OCI-LY1 (cell line): Measurements from ENCODE around the gene RELCH.

Source experiments
- CTCF ChIP-seq: fragments of 200-600 bp; sonication (generic), shearing (Covaris generic); IDR thresholded peaks from 2 replicates; pipeline ENCODE4 v1.5.1; 2017; ENCODE audit warnings: mild to moderate bottlenecking, antibody characterized with exemption, low read length, moderate library complexity, mixed read lengths
- EZH2 ChIP-seq: fragments of 200-600 bp; sonication (generic), shearing (Covaris generic); IDR thresholded peaks from 2 replicates; pipeline ENCODE4 v1.8.0; 2017; ENCODE audit warnings: borderline replicate concordance, mixed run types, mild to moderate bottlenecking, antibody characterized with exemption, low read length, moderate library complexity, mixed read lengths

- no peak for TF ChIP-seq CTCF
- no peak for TF ChIP-seq EZH2
Measured at GRCh38 chr18:62242955-62243354, 55.9 kb downstream of the RELCH start.
